GM23248 (cell line): ENCODE measurements around the gene BICD1.

Experiments used
- EZH2 ChIP-seq: fragments of 200-600 bp; sonication (generic); IDR thresholded peaks from 2 replicates; pipeline ENCODE4 v1.6.1; 2018; ENCODE audit warnings: antibody characterized with exemption, mild to moderate bottlenecking; ENCODE audit not compliant: insufficient read depth, poor library complexity, severe bottlenecking
- EZH2phosphoT487 ChIP-seq: fragments of 200-600 bp; sonication (generic); IDR thresholded peaks from 2 replicates; pipeline ENCODE4 v1.6.1; 2018; ENCODE audit warnings: antibody characterized with exemption, moderate library complexity, mild to moderate bottlenecking, low read depth; ENCODE audit not compliant: insufficient read depth

DNA sequence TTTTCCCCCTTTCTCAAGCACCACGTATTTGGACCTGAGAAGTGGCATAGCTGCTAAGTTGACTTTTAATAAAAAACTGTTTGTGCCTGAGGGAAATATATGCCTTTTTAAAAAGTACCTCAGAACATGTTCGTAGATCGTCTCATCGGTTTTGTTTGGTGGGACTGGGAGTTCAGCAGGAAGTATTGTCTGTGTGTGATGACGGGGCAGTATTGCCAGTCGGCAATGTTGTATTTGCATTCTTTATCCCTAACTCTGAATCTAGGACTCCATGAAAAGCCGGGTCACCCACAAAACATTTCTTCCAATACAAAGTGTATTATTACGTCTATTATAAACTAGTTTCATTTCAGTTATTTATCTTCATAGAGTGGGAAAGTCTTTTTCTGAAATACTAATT, 273.0 kb downstream of the BICD1 start:
- TF ChIP-seq EZH2phosphoT487, result no peak
- TF ChIP-seq EZH2, result no peak
